Tibial nerve (tissue), 3 donors: ENCODE measurements around the gene APBB1.

Source experiments
- CTCF ChIP-seq, 5 experiments: fragments of 200-600 bp in 3 of 5; fragments of 450-650 bp in 2 of 5; sonication (generic) in 3 of 5; IDR thresholded peaks; one replicate each; pipeline ENCODE4 v1.5.1; 2016 to 2019; ENCODE audit warnings: antibody characterized with exemption in 5 of 5, mild to moderate bottlenecking in 3 of 5, moderate library complexity in 2 of 5
- POLR2A ChIP-seq, 2 donors: fragments of 450-650 bp; IDR thresholded peaks; one replicate each; pipeline ENCODE4 v1.6.1; 2017; ENCODE audit warnings: antibody characterized with exemption in 2 of 2, mild to moderate bottlenecking in 2 of 2, moderate library complexity in 2 of 2

- TF ChIP-seq CTCF (IDR thresholded peaks at IDR 0.05) (no peak), POLR2A (IDR thresholded peaks at IDR 0.05) (no peak)
These were observed 58.7 kb downstream of the APBB1 start for GRCh38 chr11:6360183-6360582.
